K562 (cell line): ENCODE measurements around the gene APCDD1. TPM values are rescaled to one million over a fixed set of nuclear protein-coding genes. Genes with fewer than 3 reads are reported as not detected.

Experiments used
- ATAC-seq: fragments of 200-7000 bp; cut with Tn5 transposase; 3 replicates; pipeline ENCODE4 v1.9.1; 2020; ENCODE audit warnings: moderate library complexity
- BruUV-seq: library from RNA; stranded (reverse); fragments of 400-500 nt; replicated peaks from 2 replicates; lab custom pipeline; 2021; lab: Mats Ljungman, UMichigan
- CTCF ChIA-PET: fragments of 300-600 bp; formaldehyde crosslinking; extraction: SDS; loops from one replicate; lab custom pipeline; 2021; ENCODE audit warnings: low intra/inter-chr PET ratio; lab: Yijun Ruan, JAX
- POLR2A ChIA-PET: fragments of 300-600, 350-650 bp; sonication (Branson Sonifier 250); formaldehyde crosslinking; extraction: SDS; loops from one replicate; lab custom pipeline; 2021; ENCODE audit warnings: antibody characterized with exemption, inconsistent platforms; lab: Yijun Ruan, JAX
- DNase-seq, 4 experiments: peaks; one replicate each; pipeline versions ENCODE4 v3.0.0 to v3.0.0-alpha.2; 2011 to 2018; ENCODE audit warnings: low spot score in 3 of 4, mixed read lengths in 3 of 4; ENCODE audit errors: extremely low read depth in 1 of 4
- FAIRE-seq: peaks from 2 replicates; lab custom pipeline; 2011; peaks lifted over from hg19 to GRCh38; lab: Jason Lieb, UNC
- H2AFZ ChIP-seq: 2 replicates; pipeline ENCODE4 v1.6.0; 2011; ENCODE audit warnings: low read depth, low read length, control low read depth, inconsistent platforms
- H3K27ac ChIP-seq: fragments of 200-600 bp; 3 replicates; pipeline ENCODE4 v1.8.0; 2011; ENCODE audit warnings: low read depth, mild to moderate bottlenecking, control low read depth, inconsistent platforms, low read length, moderate library complexity, mixed read lengths; ENCODE audit errors: extremely low read depth
- H3K27me3 ChIP-seq, 2 experiments: fragments of 300-600 bp in 1 of 2; 2 replicates in 1 of 2; 3 replicates in 1 of 2; pipeline versions ENCODE4 v1.6.0 to v1.8.0; 2011; ENCODE audit warnings: inconsistent platforms in 2 of 2, low read length in 2 of 2, mild to moderate bottlenecking in 1 of 2, mixed read lengths in 1 of 2, moderate library complexity in 1 of 2; ENCODE audit not compliant: control insufficient read depth in 2 of 2, insufficient read depth in 2 of 2
- H3K36me3 ChIP-seq: fragments of 300-600 bp; 3 replicates; pipeline ENCODE4 v1.8.0; 2011; ENCODE audit warnings: mild to moderate bottlenecking, low read length, inconsistent platforms; ENCODE audit not compliant: control insufficient read depth, insufficient read depth
- H3K4me1 ChIP-seq, 2 experiments: fragments of 200-600 bp in 1 of 2; replicated peaks in 1 of 2; 2 replicates in 1 of 2; 3 replicates in 1 of 2; pipeline versions ENCODE4 v1.5.1 to v1.8.0; 2011; ENCODE audit warnings: inconsistent platforms in 2 of 2, low read length in 2 of 2, mild to moderate bottlenecking in 1 of 2, mixed read lengths in 1 of 2, moderate library complexity in 1 of 2; ENCODE audit not compliant: control insufficient read depth in 2 of 2, insufficient read depth in 2 of 2
- H3K4me2 ChIP-seq: 2 replicates; pipeline ENCODE4 v1.6.1; 2011; ENCODE audit warnings: low read length, control low read depth, inconsistent platforms, mixed read lengths; ENCODE audit not compliant: insufficient read depth
- H3K4me3 ChIP-seq: fragments of 200-600 bp; sonication (generic), shearing (Covaris generic); 2 replicates; pipeline ENCODE4 v1.5.1; 2016; ENCODE audit warnings: control low read depth, inconsistent platforms
- H3K79me2 ChIP-seq: fragments of 200-600 bp; 3 replicates; pipeline ENCODE4 v1.8.0; 2011; ENCODE audit warnings: low read length, inconsistent platforms; ENCODE audit not compliant: control insufficient read depth, insufficient read depth
- H3K9ac ChIP-seq, 2 experiments: 2 replicates each; pipeline versions ENCODE4 v1.6.0 to v1.6.1; 2011; ENCODE audit warnings: low read depth in 2 of 2, low read length in 2 of 2, control low read depth in 1 of 2, inconsistent platforms in 1 of 2, mild to moderate bottlenecking in 1 of 2, mixed read lengths in 1 of 2; ENCODE audit not compliant: insufficient read depth in 1 of 2
- H3K9me1 ChIP-seq: one replicate; pipeline ENCODE4 v1.6.0; 2011; ENCODE audit warnings: inconsistent platforms, mild to moderate bottlenecking, low read length, moderate library complexity; ENCODE audit not compliant: control insufficient read depth, insufficient read depth
- H3K9me3 ChIP-seq: replicated peaks from 2 replicates; pipeline ENCODE4 v1.5.1; 2011; ENCODE audit warnings: low read depth, low read length, inconsistent platforms; ENCODE audit not compliant: control insufficient read depth, insufficient read depth
- H4K20me1 ChIP-seq: replicated peaks from 2 replicates; pipeline ENCODE4 v1.6.1; 2011; ENCODE audit warnings: low read length, inconsistent platforms, mixed read lengths; ENCODE audit not compliant: control insufficient read depth, insufficient read depth
- BRD4 ChIP-seq: fragments of 200-600 bp; sonication (generic); IDR thresholded peaks from 2 replicates; pipeline ENCODE4 v1.6.1; 2017; ENCODE audit warnings: inconsistent platforms
- CBX3 ChIP-seq, 2 experiments: IDR thresholded peaks; 1 replicate in 1 of 2; 2 replicates in 1 of 2; pipeline ENCODE4 v1.6.1; 2012; ENCODE audit warnings: inconsistent platforms in 2 of 2, low read length in 2 of 2, borderline replicate concordance in 1 of 2, control low read depth in 1 of 2
- MAX ChIP-seq: sonication (generic); formaldehyde crosslinking; IDR thresholded peaks from 2 replicates; pipeline ENCODE4 v1.9.0; 2022; ENCODE audit warnings: mild to moderate bottlenecking, missing genetic modification reagents
- NCOA1 ChIP-seq: fragments of 450-650 bp; IDR thresholded peaks from 2 replicates; pipeline ENCODE4 v1.6.1; 2016; ENCODE audit warnings: low read depth
- RREB1 ChIP-seq: fragments of 250-450 bp; sonication (Bioruptor Pico); IDR thresholded peaks from 2 replicates; pipeline ENCODE4 v1.4.0; 2020
- RUNX1 ChIP-seq: sonication (generic); IDR thresholded peaks from 2 replicates; pipeline ENCODE4 v1.6.1; 2016; ENCODE audit warnings: antibody characterized with exemption, low read depth
- SMARCA4 ChIP-seq: fragments of 450-650 bp; IDR thresholded peaks from 2 replicates; pipeline ENCODE4 v1.6.1; 2016
- SMARCC2 ChIP-seq: fragments of 450-650 bp; IDR thresholded peaks from 2 replicates; pipeline ENCODE4 v1.6.1; 2017; ENCODE audit warnings: antibody characterized with exemption, moderate library complexity, mild to moderate bottlenecking, low read depth
- TAF9B ChIP-seq: fragments of 450-650 bp; IDR thresholded peaks from 2 replicates; pipeline ENCODE4 v1.6.1; 2018; ENCODE audit warnings: mild to moderate bottlenecking; ENCODE audit not compliant: partially characterized antibody
- TGIF2 ChIP-seq: sonication (generic); formaldehyde crosslinking; IDR thresholded peaks from 2 replicates; pipeline ENCODE4 v1.8.1; 2022; ENCODE audit warnings: mild to moderate bottlenecking, missing genetic modification reagents, moderate library complexity
- ZFPM2 ChIP-seq: fragments of 250-450 bp; sonication (Bioruptor Pico); IDR thresholded peaks from 2 replicates; pipeline ENCODE4 v1.5.1; 2022; ENCODE audit warnings: mild to moderate bottlenecking
- ZKSCAN1 ChIP-seq: fragments of 150-350 bp; IDR thresholded peaks from 2 replicates; pipeline ENCODE4 v1.6.1; 2016; ENCODE audit warnings: low read depth, low read length
- ZNF175 ChIP-seq: fragments of 200-800 bp; sonication (Bioruptor generic); IDR thresholded peaks from 2 replicates; pipeline ENCODE4 v1.6.1; 2016; ENCODE audit warnings: low read depth, mild to moderate bottlenecking, missing genetic modification characterization, missing compliant biosample characterization
- ZNF184 ChIP-seq: sonication (generic); formaldehyde crosslinking; IDR thresholded peaks from 2 replicates; pipeline ENCODE4 v1.5.0; 2020; ENCODE audit warnings: missing genetic modification reagents
- ZNF212 ChIP-seq: fragments of 450-650 bp; formaldehyde crosslinking; IDR thresholded peaks from 2 replicates; pipeline ENCODE4 v1.4.0; 2020; ENCODE audit warnings: mild to moderate bottlenecking
- WGBS: fragments of 100-300 bp; shearing (Covaris generic); methylation state at CpG from one replicate; pipeline ENCODE4 v1.1.6; 2016; ENCODE audit warnings: low coverage, mixed read lengths; ENCODE audit not compliant: insufficient coverage; ENCODE audit errors: missing lambda C conversion rate; 5-methylcytosine and 5-hydroxymethylcytosine counted together
- in situ Hi-C: fragments of 300-500 bp; cut with MboI; formaldehyde crosslinking; loops from 4 replicates; pipeline ENCODE4 v1.15.0; 2018; ENCODE audit warnings: inconsistent platforms, mixed read lengths
- intact Hi-C: fragments of 100-400 bp; cut with micrococcal nuclease; formaldehyde crosslinking; loops from 2 replicates; pipeline ENCODE4 v1.14.2; 2022
- polyA plus RNA-seq, 8 experiments: library from polyadenylated mRNA; depleted of rRNA in 4 of 8; stranded (reverse) in 5 of 8; unstranded in 3 of 8; fragments of >200 nt; fragmentation: Nextera tagmentation in 2 of 8; fragmentation: Illumina TruSeq in 1 of 8; extraction: Ambion mirVana in 2 of 8; extraction: Trizol in 1 of 8; gene quantifications; 2 replicates each; pipeline versions ENCODE4 v1.2.1 to v1.2.3, GENCODE V29; 2011 to 2014; ENCODE audit warnings: inconsistent platforms in 1 of 8, missing spikeins in 1 of 8
- total RNA-seq, 7 experiments: library from RNA; depleted of rRNA in 6 of 7; stranded (reverse); fragments of >200 nt in 6 of 7; fragmentation: Illumina TruSeq in 2 of 7; extraction: Trizol in 2 of 7; gene quantifications; 2 replicates each; pipeline versions ENCODE4 v1.2.1 to v1.2.3, GENCODE V29; 2011 to 2021; ENCODE audit warnings: low replicate concordance in 1 of 7
- TF ChIP-seq, protein P1 (sequence below): sonication (generic); formaldehyde crosslinking; IDR thresholded peaks from 2 replicates; pipeline ENCODE4 v1.8.1; 2023; ENCODE audit warnings: mild to moderate bottlenecking, missing genetic modification reagents

The APCDD1 gene
- total and polyA plus RNA-seq, 9 of the 15 experiments (the other 6 are each of a cell fraction or from before 2014, with no cell fraction given) = 0.07 TPM; not detected in 8

DNA sequence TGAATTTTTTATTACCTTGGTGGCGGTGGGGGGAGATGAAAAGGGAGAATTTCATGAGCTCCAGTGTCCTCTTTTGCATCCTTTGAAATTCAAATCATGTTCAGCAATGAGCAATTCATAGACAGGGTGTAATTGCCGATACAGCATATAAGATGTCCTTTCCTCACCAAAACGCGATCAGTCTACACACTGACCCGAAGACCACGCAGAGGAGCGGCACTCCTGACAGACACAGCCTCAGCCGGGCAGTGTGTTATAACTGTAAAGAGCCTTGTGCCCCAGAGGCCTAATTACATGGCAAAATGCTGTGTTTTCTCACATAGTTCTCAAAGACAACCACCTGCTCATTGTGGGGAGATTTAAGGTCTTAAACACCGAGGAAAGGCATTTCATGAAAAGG, 38.4 kb upstream of the APCDD1 start:
- H3K36me3 ChIP-seq = no peaks in the 10 kb centered on the region
- no peaks in the 10 kb centered on the region for H3K9me1 ChIP-seq
- H4K20me1 ChIP-seq = no peaks in the 10 kb centered on the region
- ATAC-seq (no peak), DNase-seq (no peak), FAIRE-seq (no peak)
- TF ChIP-seq, protein P1, sequence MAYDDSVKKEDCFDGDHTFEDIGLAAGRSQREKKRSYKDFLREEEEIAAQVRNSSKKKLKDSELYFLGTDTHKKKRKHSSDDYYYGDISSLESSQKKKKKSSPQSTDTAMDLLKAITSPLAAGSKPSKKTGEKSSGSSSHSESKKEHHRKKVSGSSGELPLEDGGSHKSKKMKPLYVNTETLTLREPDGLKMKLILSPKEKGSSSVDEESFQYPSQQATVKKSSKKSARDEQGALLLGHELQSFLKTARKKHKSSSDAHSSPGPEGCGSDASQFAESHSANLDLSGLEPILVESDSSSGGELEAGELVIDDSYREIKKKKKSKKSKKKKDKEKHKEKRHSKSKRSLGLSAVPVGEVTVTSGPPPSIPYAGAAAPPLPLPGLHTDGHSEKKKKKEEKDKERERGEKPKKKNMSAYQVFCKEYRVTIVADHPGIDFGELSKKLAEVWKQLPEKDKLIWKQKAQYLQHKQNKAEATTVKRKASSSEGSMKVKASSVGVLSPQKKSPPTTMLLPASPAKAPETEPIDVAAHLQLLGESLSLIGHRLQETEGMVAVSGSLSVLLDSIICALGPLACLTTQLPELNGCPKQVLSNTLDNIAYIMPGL (CRISPR knock-in tag) = no peak
- TF ChIP-seq ZNF212 (CRISPR knock-in tag) = no peak
- no peak for TF ChIP-seq ZFPM2
- no peak for TF ChIP-seq TGIF2 (CRISPR knock-in tag)
- TF ChIP-seq TAF9B = no peak
- TF ChIP-seq ZNF184 = no peak
- no peak for TF ChIP-seq ZKSCAN1
- TF ChIP-seq ZNF175 (CRISPR knock-in tag) = no peak
- no peak for TF ChIP-seq CBX3 (IDR thresholded peaks at IDR 0.05; ENCODE audit: borderline replicate concordance in 1 of 2, low read length in 2 of 2)
- no peak for TF ChIP-seq SMARCC2
- TF ChIP-seq SMARCA4 = no peak
- no peak for TF ChIP-seq MAX (CRISPR knock-in tag)
- no peak for TF ChIP-seq BRD4
- no peak for TF ChIP-seq RUNX1
- no peak for TF ChIP-seq RREB1
- TF ChIP-seq NCOA1 = no peak
- POLR2A ChIA-PET = interaction anchor here (0.6 kb wide), 1 partner anchor 9 kb away, joined by 3 read pairs; no protein-coding TSS in a partner anchor
- H3K4me1 ChIP-seq = peaks cover 5 to 18% of the 10 kb centered on the region in 2 experiments; a peak in 4 of 5 replicates
- no peak overlapping the region for H3K9ac ChIP-seq
- H3K27me3 ChIP-seq = peaks cover 2 to 33% of the 10 kb centered on the region in 2 experiments; a peak in 2 of 5 replicates
- CTCF ChIA-PET = no interaction called here
- no peak overlapping the region for H3K27ac ChIP-seq
- no peak overlapping the region for H3K4me2 ChIP-seq
- no peak overlapping the region for H3K4me3 ChIP-seq
- no peak overlapping the region for H2AFZ ChIP-seq
- no peaks in the 10 kb centered on the region for H3K79me2 ChIP-seq
- intact Hi-C loops = no loop called here
- in situ Hi-C loops = no loop called here
- BruUV-seq = no TSS peak
- H3K9me3 ChIP-seq = no peaks in the 10 kb centered on the region
- under 1% methylated on average over 9 of the region's 9 CpGs for WGBS
